Endothelial cell of umbilical vein (primary cell): ENCODE data around the gene MYLIP. TPM values are rescaled to one million over a fixed set of nuclear protein-coding genes. Genes with fewer than 3 reads are reported as not detected.

ENCODE experiments used
- BruUV-seq: library from RNA; stranded (reverse); fragments of 400-500 nt; replicated peaks from 2 replicates; lab custom pipeline; 2021; lab: Mats Ljungman, UMichigan
- CTCF ChIA-PET: fragments of 300-600, 350-600 bp; sonication (Branson Sonifier 250); formaldehyde crosslinking; loops from one replicate; lab custom pipeline; 2021; ENCODE audit warnings: antibody characterized with exemption, inconsistent platforms; lab: Charles Lee
- POLR2A ChIA-PET: fragments of 300-600, 350-600 bp; sonication (Branson Sonifier 250); formaldehyde crosslinking; loops from one replicate; lab custom pipeline; 2021; ENCODE audit warnings: antibody characterized with exemption, inconsistent platforms; lab: Charles Lee
- DNase-seq: peaks from one replicate; pipeline ENCODE4 v3.0.0-alpha.2; 2011; ENCODE audit warnings: low read depth, low spot score
- FAIRE-seq: peaks from 2 replicates; lab custom pipeline; 2011; peaks lifted over from hg19 to GRCh38; lab: Jason Lieb, UNC
- H2AFZ ChIP-seq: 2 replicates; pipeline ENCODE4 v1.6.0; 2012; ENCODE audit warnings: low read depth, low read length, control low read depth, inconsistent platforms
- H3K27ac ChIP-seq: 2 replicates; pipeline ENCODE4 v1.5.1; 2011; ENCODE audit warnings: low read depth, mild to moderate bottlenecking, control low read depth, low read length, moderate library complexity; ENCODE audit not compliant: insufficient read depth
- H3K27me3 ChIP-seq, 2 experiments: 2 replicates each; pipeline versions ENCODE4 v1.6.0 to v1.6.1; 2011; ENCODE audit warnings: low read length in 2 of 2, mixed read lengths in 1 of 2; ENCODE audit not compliant: control insufficient read depth in 2 of 2, insufficient read depth in 2 of 2
- H3K36me3 ChIP-seq, 2 experiments: 2 replicates in 1 of 2; 3 replicates in 1 of 2; pipeline ENCODE4 v1.5.1; 2011; ENCODE audit warnings: low read length in 2 of 2, mild to moderate bottlenecking in 1 of 2, moderate library complexity in 1 of 2; ENCODE audit not compliant: control insufficient read depth in 2 of 2, insufficient read depth in 2 of 2; ENCODE audit errors: extremely low read depth in 1 of 2
- H3K4me1 ChIP-seq: 3 replicates; pipeline ENCODE4 v1.5.1; 2011; ENCODE audit warnings: mild to moderate bottlenecking, low read length; ENCODE audit not compliant: control insufficient read depth, insufficient read depth; ENCODE audit errors: extremely low read depth
- H3K4me2 ChIP-seq: 2 replicates; pipeline ENCODE4 v1.6.1; 2011; ENCODE audit warnings: low read length, control low read depth, mixed read lengths; ENCODE audit not compliant: insufficient read depth
- H3K4me3 ChIP-seq, 3 experiments: fragments of 200-600 bp in 1 of 3; sonication (generic), shearing (Covaris generic) in 1 of 3; replicated peaks in 1 of 3; 2 replicates each; pipeline ENCODE4 v1.5.1; 2011 to 2016; ENCODE audit warnings: control low read depth in 3 of 3, low read length in 3 of 3, mild to moderate bottlenecking in 2 of 3, inconsistent platforms in 1 of 3, low read depth in 1 of 3, moderate library complexity in 1 of 3; ENCODE audit not compliant: insufficient read depth in 1 of 3
- H3K79me2 ChIP-seq: 2 replicates; pipeline ENCODE4 v1.6.0; 2012; ENCODE audit warnings: low read length, inconsistent platforms; ENCODE audit not compliant: control insufficient read depth, insufficient read depth
- H3K9ac ChIP-seq: replicated peaks from 2 replicates; pipeline ENCODE3; 2011; ENCODE audit warnings: low read length, control low read depth; ENCODE audit not compliant: insufficient read depth; ENCODE audit errors: extremely low read depth
- H3K9me1 ChIP-seq: replicated peaks from 3 replicates; pipeline ENCODE4 v1.6.0; 2011; ENCODE audit warnings: mild to moderate bottlenecking, low read length; ENCODE audit not compliant: control insufficient read depth, insufficient read depth; ENCODE audit errors: extremely low read depth
- H3K9me3 ChIP-seq: replicated peaks from 2 replicates; pipeline ENCODE4 v1.5.1; 2012; ENCODE audit warnings: low read length, inconsistent platforms; ENCODE audit not compliant: control insufficient read depth, insufficient read depth
- H4K20me1 ChIP-seq: replicated peaks from 2 replicates; pipeline ENCODE3; 2011; ENCODE audit warnings: mild to moderate bottlenecking, low read length; ENCODE audit not compliant: control insufficient read depth, insufficient read depth; ENCODE audit errors: extremely low read depth
- CTCF ChIP-seq, 2 donors: IDR thresholded peaks; 1 replicate in 1 of 2; 2 replicates in 1 of 2; pipeline ENCODE4 v1.5.1; 2011; ENCODE audit warnings: low read length in 2 of 2, mild to moderate bottlenecking in 2 of 2, moderate library complexity in 2 of 2, control low read depth in 1 of 2, inconsistent platforms in 1 of 2, low read depth in 1 of 2; ENCODE audit not compliant: insufficient read depth in 1 of 2; ENCODE audit errors: extremely low read depth in 1 of 2
- EZH2 ChIP-seq: IDR thresholded peaks from 2 replicates; pipeline ENCODE4 v1.6.1; 2012; ENCODE audit warnings: borderline replicate concordance, low read depth, mild to moderate bottlenecking, moderate library complexity, low read length, inconsistent platforms; ENCODE audit not compliant: severe bottlenecking
- FOS ChIP-seq: IDR thresholded peaks from 2 replicates; pipeline ENCODE4 v1.6.1; 2011; ENCODE audit warnings: mild to moderate bottlenecking, low read length, moderate library complexity, borderline replicate concordance; ENCODE audit not compliant: insufficient read depth
- MAX ChIP-seq: IDR thresholded peaks from 2 replicates; pipeline ENCODE4 v1.6.1; 2011; ENCODE audit not compliant: insufficient read depth, insufficient read length
- MYC ChIP-seq: IDR thresholded peaks from one replicate; pipeline ENCODE4 v1.6.1; 2011; ENCODE audit warnings: mild to moderate bottlenecking, low read depth, low read length
- POLR2A ChIP-seq: IDR thresholded peaks from 2 replicates; pipeline ENCODE4 v1.6.1; 2012; ENCODE audit warnings: low read depth, mild to moderate bottlenecking, control low read depth, low read length
- POLR2AphosphoS5 ChIP-seq: IDR thresholded peaks from 2 replicates; pipeline ENCODE4 v1.6.1; 2012; ENCODE audit warnings: low read depth, mild to moderate bottlenecking, control low read depth, low read length, moderate library complexity; ENCODE audit not compliant: insufficient read depth
- dilution Hi-C: fragments of 300-500 bp; cut with MboI; formaldehyde crosslinking; loops from one replicate; pipeline ENCODE4 v1.15.0; 2019; ENCODE audit warnings: low sequenced_read_pairs; ENCODE audit not compliant: extremely low pct_ligation_motif_present
- intact Hi-C: fragments of 100-400 bp; cut with micrococcal nuclease; formaldehyde crosslinking; loops from one replicate; pipeline ENCODE4 v1.10.0; 2022
- polyA plus RNA-seq, 4 experiments: library from polyadenylated mRNA; depleted of rRNA in 3 of 4; stranded (reverse) in 3 of 4; unstranded in 1 of 4; fragments of >200 nt; gene quantifications; 2 replicates each; pipeline versions ENCODE4 v1.2.1 to v1.2.3, GENCODE V29; 2011 to 2012; ENCODE audit warnings: missing spikeins in 1 of 4
- total RNA-seq: library from RNA; stranded (reverse); gene quantifications from 2 replicates; pipeline ENCODE4 v1.2.3, GENCODE V29; 2021

The MYLIP gene
- total and polyA plus RNA-seq, 2 donors (not counting 3 experiments of a cell fraction or from before 2014, with no cell fraction given), result 16.9 to 19.2 TPM

DNA sequence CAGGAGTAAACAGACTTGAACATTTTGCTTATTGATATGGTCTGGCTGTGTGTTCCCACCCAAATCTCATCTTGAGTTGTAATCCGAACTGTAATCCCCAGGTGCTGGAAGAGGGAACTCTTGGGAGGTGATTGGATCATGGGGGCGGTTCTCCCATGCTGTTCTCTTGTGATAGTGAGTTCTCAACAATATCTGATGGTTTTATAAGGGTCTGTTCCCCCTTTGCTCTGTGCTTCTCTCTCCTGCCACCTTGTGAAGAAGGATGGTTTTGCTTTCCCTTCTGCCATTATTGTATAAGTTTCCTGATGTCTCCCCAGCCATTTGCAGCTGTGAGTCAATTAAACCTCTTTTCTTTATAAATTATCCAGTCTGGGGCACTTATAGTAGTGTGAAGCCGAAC lies 40.0 kb downstream of the MYLIP start:
- Histone ChIP-seq H3K79me2 (no peaks in the 10 kb centered on the region), H3K36me3 (no peaks in the 10 kb centered on the region), H3K27ac (no peak overlapping the region), H2AFZ (no peak overlapping the region), H3K4me2 (no peak overlapping the region), H3K9me3 (no peaks in the 10 kb centered on the region), H3K9me1 (no peaks in the 10 kb centered on the region), H4K20me1 (no peaks in the 10 kb centered on the region), H3K4me3 (no peak overlapping the region), H3K9ac (no peak overlapping the region), H3K4me1 (no peaks in the 10 kb centered on the region), H3K27me3 (peaks cover 3% of the 10 kb centered on the region in 2 experiments)
- ChIA-PET POLR2A (no interaction called here), CTCF (interaction anchor here (0.6 to 2.3 kb wide), 20 partner anchors 9 to 509 kb away, joined by 3 to 79 read pairs (median 4); partner anchors contain the start of gene MYLIP)
- dilution Hi-C loops (no loop called here), intact Hi-C loops (loop anchor here (1.0 to 2.0 kb wide), 4 partner anchors 37 to 478 kb away; partner anchors contain the start of gene MYLIP)
- BruUV-seq, result no TSS peak
- TF ChIP-seq FOS, result no peak
- peak; percentile 27 to 67 for TF ChIP-seq CTCF (IDR thresholded peaks at IDR 0.05; ENCODE audit: extremely low read depth in 1 of 2, insufficient read depth in 1 of 2, low read depth in 1 of 2, low read length in 2 of 2)
- TF ChIP-seq POLR2A, result no peak
- no peak for TF ChIP-seq EZH2
- peak; percentile 90 for FAIRE-seq
- DNase-seq, result peak; percentile 79

- H3K9ac ChIP-seq, result no peak overlapping the region
- FAIRE-seq (no peak), DNase-seq (no peak)
- POLR2A ChIA-PET, result no interaction called here
- intact Hi-C loops, result no loop called here
- no peaks in the 10 kb centered on the region for H3K36me3 ChIP-seq
- peaks cover 3 to 5% of the 10 kb centered on the region in 2 experiments for H3K27me3 ChIP-seq
- no peaks in the 10 kb centered on the region for H3K9me1 ChIP-seq
- no peaks in the 10 kb centered on the region for H3K9me3 ChIP-seq
- no peak for TF ChIP-seq MAX
- no peak for TF ChIP-seq POLR2AphosphoS5
- no peak for TF ChIP-seq MYC
- TF ChIP-seq POLR2A, result no peak
- no peak for TF ChIP-seq FOS
- H3K4me1 ChIP-seq, result no peaks in the 10 kb centered on the region
- H4K20me1 ChIP-seq, result no peaks in the 10 kb centered on the region
- CTCF ChIA-PET, result interaction anchor here (0.7 to 2.4 kb wide), 4 partner anchors 8 to 480 kb away, joined by 3 to 18 read pairs (median 6); no protein-coding TSS in a partner anchor
- H2AFZ ChIP-seq, result no peak overlapping the region
- H3K27ac ChIP-seq, result no peak overlapping the region
- no peaks in the 10 kb centered on the region for H3K79me2 ChIP-seq
- H3K4me3 ChIP-seq, result no peak overlapping the region
- H3K4me2 ChIP-seq, result no peak overlapping the region
- BruUV-seq, result no TSS peak
- dilution Hi-C loops, result no loop called here
Measured at GRCh38 chr6:16171400-16171799, 42.5 kb downstream of the MYLIP start.
